ENCODE data around the gene TINAGL1.

GRCh38 chr1:31564606-31564989, 11.7 kb upstream of the TINAGL1 start:
- TF ChIP-seq NFIB (CRISPR knock-in tag; IDR thresholded peaks at IDR 0.05; ENCODE audit: borderline replicate concordance) (no peak), CHD4 (IDR thresholded peaks at IDR 0.05; ENCODE audit: borderline replicate concordance, low read length) (no peak), EP300 (IDR thresholded peaks at IDR 0.05; ENCODE audit: low read depth in 2 of 2, low read length in 2 of 2) (no peak), EP300 (CRISPR knock-in tag; IDR thresholded peaks at IDR 0.05; ENCODE audit: borderline replicate concordance) (no peak), TFAP4 (IDR thresholded peaks at IDR 0.05; ENCODE audit: borderline replicate concordance, low read depth) (no peak), ZBTB20 (CRISPR knock-in tag; IDR thresholded peaks at IDR 0.05; ENCODE audit: borderline replicate concordance, low read depth) (no peak), SNRNP70 (IDR thresholded peaks at IDR 0.05; ENCODE audit: low read depth, low read length) (no peak), ATF3 (CRISPR knock-in tag; IDR thresholded peaks at IDR 0.05) (no peak), KAT7 (CRISPR knock-in tag; IDR thresholded peaks at IDR 0.05; ENCODE audit: borderline replicate concordance) (no peak), ZNF362 (CRISPR knock-in tag; IDR thresholded peaks at IDR 0.05; ENCODE audit: borderline replicate concordance) (no peak), REST (IDR thresholded peaks at IDR 0.05; ENCODE audit: borderline replicate concordance in 1 of 2, low read depth in 1 of 2, low read length in 2 of 2) (no peak)

Measured in HepG2 (cell line).